SU-DHL-6 (cell line): ENCODE results near the gene USP6NL.

Source experiments
- H2AFZ ChIP-seq: fragments of 200-600 bp; sonication (generic); 2 replicates; pipeline ENCODE4 v1.6.1; 2014; ENCODE audit warnings: low read depth, mild to moderate bottlenecking, moderate library complexity, mixed read lengths, antibody characterized with exemption, low read length; ENCODE audit not compliant: severe bottlenecking
- H3F3A ChIP-seq: fragments of 200-600 bp; shearing (Covaris generic); 2 replicates; pipeline ENCODE4 v1.6.0; 2016; ENCODE audit warnings: antibody characterized with exemption, mild to moderate bottlenecking; ENCODE audit not compliant: insufficient read depth
- H3K27ac ChIP-seq: fragments of 200-600 bp; sonication (generic); 2 replicates; pipeline ENCODE4 v1.5.1; 2016; ENCODE audit warnings: low read depth, mild to moderate bottlenecking, low read length, moderate library complexity, mixed read lengths
- H3K27me3 ChIP-seq: fragments of 200-600 bp; sonication (generic), shearing (Covaris generic); 2 replicates; pipeline ENCODE4 v1.6.0; 2014; ENCODE audit warnings: mild to moderate bottlenecking, low read length
- H3K36me3 ChIP-seq: fragments of 200-600 bp; sonication (generic); 2 replicates; pipeline ENCODE4 v1.6.1; 2014; ENCODE audit warnings: mild to moderate bottlenecking, low read length, mixed read lengths
- H3K4me2 ChIP-seq: fragments of 300-600, 200-600 bp; shearing (Covaris generic), sonication (generic); 2 replicates; pipeline ENCODE4 v1.6.0; 2014; ENCODE audit warnings: low read length, low read depth, mild to moderate bottlenecking; ENCODE audit not compliant: poor library complexity, severe bottlenecking
- H3K4me3 ChIP-seq: fragments of 200-600 bp; sonication (generic); 2 replicates; pipeline ENCODE4 v1.5.1; 2014; ENCODE audit warnings: antibody characterized with exemption, low read length, mild to moderate bottlenecking, mixed read lengths; ENCODE audit not compliant: insufficient read depth, poor library complexity, severe bottlenecking
- H3K79me2 ChIP-seq: fragments of 200-600 bp; sonication (generic); 2 replicates; pipeline ENCODE4 v1.6.1; 2014; ENCODE audit warnings: mild to moderate bottlenecking, low read length, moderate library complexity; ENCODE audit not compliant: insufficient read depth
- H3K9ac ChIP-seq: fragments of 200-600 bp; sonication (generic); 2 replicates; pipeline ENCODE4 v1.7.0; 2014; ENCODE audit warnings: mild to moderate bottlenecking, low read length
- H3K9me2 ChIP-seq: fragments of 200-600 bp; sonication (generic); replicated peaks from 2 replicates; pipeline ENCODE4 v1.6.1; 2014; ENCODE audit warnings: low read length; ENCODE audit not compliant: insufficient read depth
- H3K9me3 ChIP-seq: fragments of 200-600 bp; sonication (generic); 2 replicates; pipeline ENCODE4 v1.6.1; 2014; ENCODE audit warnings: low read length, mixed read lengths; ENCODE audit not compliant: insufficient read depth
- H4K20me1 ChIP-seq: fragments of 200-600 bp; sonication (generic); 2 replicates; pipeline ENCODE4 v1.6.1; 2014; ENCODE audit warnings: low read depth, mild to moderate bottlenecking, antibody characterized with exemption, low read length, moderate library complexity, mixed read lengths
- CTCF ChIP-seq: fragments of 200-600 bp; sonication (generic); IDR thresholded peaks from one replicate; pipeline ENCODE4 v1.5.1; 2017; ENCODE audit warnings: antibody characterized with exemption, mild to moderate bottlenecking, low read length, moderate library complexity; ENCODE audit not compliant: insufficient read depth, poor library complexity, severe bottlenecking
- EZH2phosphoT487 ChIP-seq: fragments of 200-600 bp; sonication (generic), shearing (Covaris generic); conservative IDR thresholded peaks from 2 replicates; pipeline ENCODE4 v1.6.1; 2018; ENCODE audit warnings: mild to moderate bottlenecking, antibody characterized with exemption, low read length, moderate library complexity, mixed read lengths

Gene USP6NL

GRCh38 chr10:11505639-11506038 is 105.8 kb downstream of the USP6NL start:
- H3F3A ChIP-seq, result peaks cover 17% of the 10 kb centered on the region; the same call in 1 of the 2 replicates
- H3K4me2 ChIP-seq, result no peak overlapping the region
- no peak overlapping the region for H3K4me3 ChIP-seq
- H3K27ac ChIP-seq, result no peak overlapping the region
- H3K9me2 ChIP-seq, result no peaks in the 10 kb centered on the region
- no peak overlapping the region for H3K9ac ChIP-seq
- peaks cover 69% of the 10 kb centered on the region for H3K79me2 ChIP-seq
- peaks cover 4% of the 10 kb centered on the region; the same call in 1 of the 2 replicates for H4K20me1 ChIP-seq
- no peaks in the 10 kb centered on the region for H3K9me3 ChIP-seq
- no peaks in the 10 kb centered on the region for H3K27me3 ChIP-seq
- H3K36me3 ChIP-seq, result peaks cover 52% of the 10 kb centered on the region
- H2AFZ ChIP-seq, result no peak overlapping the region
- TF ChIP-seq CTCF (no peak), EZH2phosphoT487 (no peak)

GRCh38 chr10:11504566-11505285 is 106.7 kb downstream of the USP6NL start:
- Histone ChIP-seq H3K79me2 (peaks cover 63% of the 10 kb centered on the region), H3K4me2 (no peak overlapping the region), H3K9ac (no peak overlapping the region), H3K27me3 (no peaks in the 10 kb centered on the region), H2AFZ (no peak overlapping the region), H4K20me1 (peaks cover 4% of the 10 kb centered on the region; the same call in 1 of the 2 replicates), H3F3A (peaks cover 21% of the 10 kb centered on the region; the same call in 1 of the 2 replicates), H3K27ac (no peak overlapping the region), H3K4me3 (no peak overlapping the region), H3K36me3 (peaks cover 58% of the 10 kb centered on the region), H3K9me2 (no peaks in the 10 kb centered on the region), H3K9me3 (no peaks in the 10 kb centered on the region)
- TF ChIP-seq EZH2phosphoT487 (no peak), CTCF (no peak)

- Histone ChIP-seq H3K9ac (no peak overlapping the region), H3K36me3 (peaks cover 44% of the 10 kb centered on the region), H2AFZ (no peak overlapping the region), H3K27me3 (no peaks in the 10 kb centered on the region), H3K9me3 (no peaks in the 10 kb centered on the region), H3K79me2 (peaks cover 49% of the 10 kb centered on the region; the same call in 1 of the 2 replicates), H3K4me3 (no peak overlapping the region), H4K20me1 (peaks cover 3% of the 10 kb centered on the region; the same call in 1 of the 2 replicates), H3K4me2 (no peak overlapping the region), H3F3A (peaks cover 21% of the 10 kb centered on the region; the same call in 1 of the 2 replicates), H3K27ac (no peak overlapping the region), H3K9me2 (no peaks in the 10 kb centered on the region)
- TF ChIP-seq EZH2phosphoT487 (no peak), CTCF (no peak)
Measured at GRCh38 chr10:11501600-11501999, 109.8 kb downstream of the USP6NL start.
